ENCODE results near the gene LRRC15.

The LRRC15 gene

DNA sequence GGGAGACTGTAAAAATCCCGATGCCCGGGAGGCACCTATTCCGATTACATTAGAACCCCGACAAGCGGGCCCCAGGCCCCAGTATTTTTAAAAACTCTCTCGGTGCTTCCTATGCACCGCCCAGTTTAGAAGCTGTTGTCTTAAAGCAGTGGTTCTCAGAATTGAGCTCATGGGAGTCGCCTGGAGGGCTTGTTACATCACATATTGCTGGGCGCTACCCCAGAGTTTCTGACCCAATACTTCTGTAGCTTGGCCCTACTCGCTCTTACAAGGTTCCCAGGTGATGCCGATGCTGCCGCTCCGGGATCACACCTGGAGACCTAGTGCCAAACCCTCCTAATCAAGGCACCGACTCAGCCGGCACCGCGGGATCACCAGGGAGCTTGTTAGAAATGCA lies 53.6 kb downstream of the LRRC15 start:
- Histone ChIP-seq H3K4me3 (ENCODE audit: low read depth, low read length, poor library complexity, severe bottlenecking) (no peak overlapping the region), H3K9me2 (ENCODE audit: low read depth, low read length) (no peaks in the 10 kb centered on the region), H3K9me3 (ENCODE audit: low read length) (peaks cover 11% of the 10 kb centered on the region), H3K9ac (ENCODE audit: low read length) (no peak overlapping the region), H3K27ac (ENCODE audit: low read depth, low read length, poor library complexity, severe bottlenecking) (no peak overlapping the region), H3K27me3 (ENCODE audit: insufficient read depth, low read length) (peaks cover 10% of the 10 kb centered on the region; the same call in 1 of the 2 replicates), H3F3A (ENCODE audit: insufficient read depth, low read length) (no peaks in the 10 kb centered on the region), H3K4me1 (ENCODE audit: insufficient read depth, low read length, severe bottlenecking) (peaks cover 6% of the 10 kb centered on the region), H2AFZ (ENCODE audit: low read length) (no peak overlapping the region), H3K36me3 (ENCODE audit: insufficient read depth, low read length) (no peaks in the 10 kb centered on the region), H3K79me2 (ENCODE audit: insufficient read depth, low read length) (no peaks in the 10 kb centered on the region), H3K4me2 (ENCODE audit: low read length) (no peak overlapping the region), H4K20me1 (ENCODE audit: insufficient read depth, low read length) (no peaks in the 10 kb centered on the region)
- no peak for TF ChIP-seq EZH2 (IDR thresholded peaks at IDR 0.05; ENCODE audit: borderline replicate concordance, low read length)
- TF ChIP-seq CTCF (IDR thresholded peaks at IDR 0.05; ENCODE audit: low read length): no peak

- Histone ChIP-seq H3K9ac (ENCODE audit: low read length) (no peak overlapping the region; the same call in 1 of the 2 replicates), H3K79me2 (ENCODE audit: insufficient read depth, low read length) (no peaks in the 10 kb centered on the region), H3K4me2 (ENCODE audit: low read length) (peak overlapping the region; percentile 59), H3K27ac (ENCODE audit: low read depth, low read length, poor library complexity, severe bottlenecking) (no peak overlapping the region), H3K36me3 (ENCODE audit: insufficient read depth, low read length) (no peaks in the 10 kb centered on the region), H3K9me3 (ENCODE audit: low read length) (peaks cover 11% of the 10 kb centered on the region), H3K4me1 (ENCODE audit: insufficient read depth, low read length, severe bottlenecking) (peaks cover 6% of the 10 kb centered on the region), H3K4me3 (ENCODE audit: low read depth, low read length, poor library complexity, severe bottlenecking) (peak overlapping the region; percentile 29), H4K20me1 (ENCODE audit: insufficient read depth, low read length) (no peaks in the 10 kb centered on the region), H3K27me3 (ENCODE audit: insufficient read depth, low read length) (peaks cover 10% of the 10 kb centered on the region; the same call in 1 of the 2 replicates), H3F3A (ENCODE audit: insufficient read depth, low read length) (no peaks in the 10 kb centered on the region), H2AFZ (ENCODE audit: low read length) (no peak overlapping the region), H3K9me2 (ENCODE audit: low read depth, low read length) (no peaks in the 10 kb centered on the region)
- TF ChIP-seq EZH2 (IDR thresholded peaks at IDR 0.05; ENCODE audit: borderline replicate concordance, low read length): no peak
- TF ChIP-seq CTCF (IDR thresholded peaks at IDR 0.05; ENCODE audit: low read length): peak; percentile 95
Measured at GRCh38 chr3:194315088-194315964, 54.2 kb downstream of the LRRC15 start.

DNA sequence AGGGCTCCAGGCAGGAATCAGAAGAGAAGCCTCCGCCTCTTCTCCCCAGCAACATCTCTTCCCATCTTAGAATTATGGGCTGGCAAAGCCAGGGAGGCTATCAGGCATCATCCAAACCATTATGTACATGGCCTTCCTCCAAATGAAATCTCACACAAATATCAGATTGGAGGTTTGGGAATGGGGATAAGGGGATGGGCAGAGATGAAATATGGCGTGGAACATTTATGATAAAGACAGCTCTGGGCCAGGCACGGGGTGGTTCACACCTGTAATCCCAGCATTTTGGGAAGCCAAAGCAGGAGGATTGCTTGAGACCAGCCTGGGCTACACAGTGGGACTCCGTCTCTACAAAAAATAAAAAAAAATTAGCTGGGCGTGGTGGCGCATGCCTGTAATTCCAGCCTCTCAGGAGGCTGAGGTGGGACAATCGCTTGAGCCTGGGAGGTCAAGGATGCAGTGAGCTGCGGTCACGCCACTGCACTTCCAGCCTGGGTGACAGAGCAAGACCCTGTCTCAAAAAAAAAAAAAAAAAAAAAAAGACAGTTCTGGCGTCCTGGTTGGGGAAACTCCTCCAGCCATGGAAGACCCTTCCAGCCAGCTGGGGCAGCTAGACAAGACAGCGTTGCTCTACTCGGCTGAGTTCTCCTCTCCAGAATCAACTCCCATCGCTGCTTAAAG lies 55.0 kb downstream of the LRRC15 start:
- Histone ChIP-seq H3K9me3 (ENCODE audit: low read length) (peaks cover 8% of the 10 kb centered on the region), H3K9ac (ENCODE audit: low read length) (no peak overlapping the region), H3F3A (ENCODE audit: insufficient read depth, low read length) (no peaks in the 10 kb centered on the region), H3K9me2 (ENCODE audit: low read depth, low read length) (no peaks in the 10 kb centered on the region), H4K20me1 (ENCODE audit: insufficient read depth, low read length) (no peaks in the 10 kb centered on the region), H3K4me2 (ENCODE audit: low read length) (no peak overlapping the region), H3K4me3 (ENCODE audit: low read depth, low read length, poor library complexity, severe bottlenecking) (no peak overlapping the region), H2AFZ (ENCODE audit: low read length) (no peak overlapping the region), H3K36me3 (ENCODE audit: insufficient read depth, low read length) (no peaks in the 10 kb centered on the region), H3K27ac (ENCODE audit: low read depth, low read length, poor library complexity, severe bottlenecking) (no peak overlapping the region), H3K27me3 (ENCODE audit: insufficient read depth, low read length) (peaks cover 10% of the 10 kb centered on the region; the same call in 1 of the 2 replicates), H3K4me1 (ENCODE audit: insufficient read depth, low read length, severe bottlenecking) (peaks cover 6% of the 10 kb centered on the region), H3K79me2 (ENCODE audit: insufficient read depth, low read length) (no peaks in the 10 kb centered on the region)
- no peak for TF ChIP-seq CTCF (IDR thresholded peaks at IDR 0.05; ENCODE audit: low read length)
- TF ChIP-seq EZH2 (IDR thresholded peaks at IDR 0.05; ENCODE audit: borderline replicate concordance, low read length): no peak

Measured in OCI-LY1 (cell line).